GM23248 (cell line): Measurements from ENCODE around the gene LEFTY1.

Experiments
- EZH2 ChIP-seq: fragments of 200-600 bp; sonication (generic); IDR thresholded peaks from 2 replicates; pipeline ENCODE4 v1.6.1; 2018; ENCODE audit warnings: antibody characterized with exemption, mild to moderate bottlenecking; ENCODE audit not compliant: insufficient read depth, poor library complexity, severe bottlenecking
- EZH2phosphoT487 ChIP-seq: fragments of 200-600 bp; sonication (generic); IDR thresholded peaks from 2 replicates; pipeline ENCODE4 v1.6.1; 2018; ENCODE audit warnings: antibody characterized with exemption, moderate library complexity, mild to moderate bottlenecking, low read depth; ENCODE audit not compliant: insufficient read depth

- TF ChIP-seq EZH2phosphoT487 (no peak), EZH2 (no peak)
Measured at GRCh38 chr1:225907341-225907740, 18.4 kb upstream of the LEFTY1 start.
